ENCODE data around the gene CPTP. TPM values are rescaled to one million over a fixed set of nuclear protein-coding genes. Genes with fewer than 3 reads are reported as not detected.

The CPTP gene
- total and polyA plus RNA-seq, 10 of the 15 experiments (the other 5 are each of a cell fraction or from before 2014, with no cell fraction given) = 0.06 to 24.3 (median 10.0) TPM

DNA sequence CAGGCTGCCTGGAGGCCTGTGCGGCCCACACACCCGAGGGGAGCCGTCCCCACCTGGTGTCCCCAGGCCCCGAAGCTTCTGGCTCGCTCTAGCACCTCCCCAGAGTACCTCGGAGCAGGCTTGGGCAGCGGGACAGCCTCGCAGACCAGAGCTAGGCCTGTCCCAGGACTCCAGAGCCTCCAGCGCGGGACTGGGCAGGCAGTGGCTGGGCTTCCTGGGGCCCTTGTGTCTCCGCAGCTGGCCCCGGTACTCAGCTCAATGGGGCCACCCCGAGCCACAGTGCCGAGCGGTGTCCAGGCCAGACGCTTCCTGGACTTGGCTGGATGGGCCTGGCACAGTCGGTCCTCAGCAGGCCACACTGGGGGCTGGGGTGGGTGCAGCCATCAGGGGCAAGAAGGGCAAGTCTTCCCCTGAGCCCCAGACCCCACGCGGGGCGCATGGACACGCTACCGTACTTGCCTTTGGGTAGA is 39.5 kb upstream of the CPTP start:
- ChIA-PET RAD21 (ENCODE audit: unreplicated experiment) (no interaction called here), SMC1A (ENCODE audit: uncharacterized antibody, unreplicated experiment) (no interaction called here), POLR2A (interaction anchor here (1.0 kb wide), 1 partner anchor 271 kb away, joined by 3 read pairs; no protein-coding TSS in a partner anchor), CTCF (no interaction called here)
- no peak overlapping the region for H3K4me3 ChIP-seq
- H3K9ac ChIP-seq (ENCODE audit: control insufficient read depth, insufficient read depth, low read length) = no peak overlapping the region
- H3K4me1 ChIP-seq (ENCODE audit: control insufficient read depth, insufficient read depth, low read length) = no peaks in the 10 kb centered on the region
- no peaks in the 10 kb centered on the region for H4K20me1 ChIP-seq (ENCODE audit: control insufficient read depth, insufficient read depth)
- FAIRE-seq (no peak), ATAC-seq (no peak), DNase-seq (ENCODE audit: low read depth, low spot score) (no peak)
- intact Hi-C loops (cut with micrococcal nuclease; ENCODE audit: unreplicated experiment) (no loop called here), in situ Hi-C loops (cut with MboI) (no loop called here)
- H3K27me3 ChIP-seq (replicated peaks in 1 of 2; ENCODE audit: control insufficient read depth in 2 of 2, insufficient read depth in 2 of 2, low read length in 1 of 2) = no peaks in the 10 kb centered on the region
- no peak overlapping the region for H2AFZ ChIP-seq (ENCODE audit: control insufficient read depth, low read depth, low read length)
- WGBS (ENCODE audit: insufficient coverage, insufficient replicate concordance, low lambda C conversion rate, missing lambda C conversion rate) = 54% methylated on average over 22 of the region's 22 CpGs
- H3K36me3 ChIP-seq (ENCODE audit: control insufficient read depth in 2 of 2, insufficient read depth in 2 of 2, low read length in 1 of 2) = no peaks in the 10 kb centered on the region
- no peaks in the 10 kb centered on the region for H3K9me3 ChIP-seq (replicated peaks; ENCODE audit: control insufficient read depth, insufficient read depth, low read length)
- no TSS peak for BruUV-seq (replicated peaks)
- H3K79me2 ChIP-seq (ENCODE audit: control insufficient read depth, insufficient read depth, low read length) = no peaks in the 10 kb centered on the region
- no peak for TF ChIP-seq EGR1 (IDR thresholded peaks at IDR 0.05; ENCODE audit: borderline replicate concordance in 1 of 2, low read depth in 2 of 2, low read length in 2 of 2)
- no peak for TF ChIP-seq MAX (IDR thresholded peaks at IDR 0.05; ENCODE audit: low read depth, low read length)
- no peak for TF ChIP-seq ATF3 (IDR thresholded peaks at IDR 0.05; ENCODE audit: borderline replicate concordance, extremely low read depth, low read depth, low read length)
- no peak for TF ChIP-seq IRF3 (IDR thresholded peaks at IDR 0.05)
- no peak for TF ChIP-seq HDAC6 (IDR thresholded peaks at IDR 0.05; ENCODE audit: unreplicated experiment)
- TF ChIP-seq CHD4 (IDR thresholded peaks at IDR 0.05) = no peak
- TF ChIP-seq ZNF622 (IDR thresholded peaks at IDR 0.05) = no peak
- TF ChIP-seq CBFB (IDR thresholded peaks at IDR 0.05; ENCODE audit: low read depth) = no peak
- TF ChIP-seq SPI1 (IDR thresholded peaks at IDR 0.05; ENCODE audit: borderline replicate concordance, insufficient read depth, low read depth, low read length) = no peak
- no peak for TF ChIP-seq POLR2AphosphoS2 (IDR thresholded peaks at IDR 0.05; ENCODE audit: low read depth, low read length)
- no peak for TF ChIP-seq HDGF (IDR thresholded peaks at IDR 0.05)
- TF ChIP-seq MYC (IDR thresholded peaks at IDR 0.05; ENCODE audit: insufficient read depth, insufficient read length, insufficient replicate concordance, low read length, severe bottlenecking) = no peak
- no peak for TF ChIP-seq ETV6 (conservative IDR thresholded peaks at IDR 0.05 in 1 of 2, IDR thresholded peaks at IDR 0.05 in 1 of 2; ENCODE audit: borderline replicate concordance in 1 of 2, low read depth in 1 of 2)
- no peak overlapping the region for H3K27ac ChIP-seq (ENCODE audit: control insufficient read depth, insufficient read depth)
- no peak overlapping the region for H3K4me2 ChIP-seq (ENCODE audit: control insufficient read depth, insufficient read depth)

Data from GM12878 (cell line).